Stimulated activated CD4-positive, alpha-beta T cell treated with anti-CD3 and anti-CD28 coated beads, TNF-alpha, amount 100 ng/mL, for 4 hours (primary cell): ENCODE data around the gene KATNA1.
"Not testable (repeated sequence)": the region's sequence is repeated elsewhere in the genome, so short reads cannot be mapped to it uniquely, and the experiment has no call there.

Experiments used
- DNase-seq, 3 experiments: peaks; one replicate each; pipeline ENCODE4 v3.0.0-alpha.2; 2020; ENCODE audit warnings: low read depth in 3 of 3

KATNA1 gene

DNA sequence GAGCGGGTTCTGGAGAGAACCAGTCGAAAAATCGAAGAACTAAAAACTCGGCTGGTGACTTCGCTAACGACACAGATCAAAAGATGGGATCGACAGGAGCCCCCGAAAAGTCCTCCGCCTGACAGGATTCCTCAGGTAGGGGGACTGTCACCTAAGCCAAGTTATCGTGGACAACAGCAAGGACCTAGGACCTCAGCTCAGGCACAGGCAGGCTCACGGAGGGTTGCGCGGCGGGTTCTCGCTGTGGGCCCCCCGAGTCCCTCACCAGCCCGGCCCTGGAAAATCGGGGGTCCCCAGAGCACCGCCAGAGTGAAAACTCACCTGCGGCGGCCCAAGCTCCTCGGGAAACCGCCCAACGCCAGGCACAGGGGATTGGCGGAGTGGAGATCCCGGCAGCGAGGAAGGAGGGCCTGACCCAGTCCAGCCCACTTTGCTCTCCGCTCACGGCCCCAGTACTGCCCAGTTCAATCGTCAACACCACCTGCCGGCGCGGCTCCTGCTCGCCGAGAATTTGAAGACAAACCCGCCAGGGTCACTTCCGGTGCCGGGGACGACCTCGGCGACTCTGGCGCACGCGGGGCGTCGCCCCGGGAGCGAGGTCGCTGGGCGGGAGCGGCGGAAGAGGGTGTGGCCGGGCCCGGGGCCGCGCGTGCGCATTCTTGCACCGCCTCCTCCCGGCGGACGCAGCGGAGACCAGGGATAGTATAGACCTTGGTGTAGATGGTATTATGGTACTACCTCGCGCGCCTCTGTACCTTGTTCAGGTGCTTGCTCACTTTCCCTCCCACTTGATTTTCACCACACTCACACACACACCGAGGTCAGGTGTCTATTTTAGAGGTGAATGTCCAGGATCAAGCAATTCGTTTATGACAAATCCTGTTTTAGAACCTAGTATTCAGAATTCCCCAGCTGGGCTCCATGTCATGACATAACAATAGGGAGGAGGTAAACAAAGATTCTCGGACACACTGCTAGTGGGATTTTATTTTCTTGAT lies at the start of gene KATNA1:
KATNA1 (minus strand) TSS at position 567 of the 998 bp plus-strand sequence. CDS start 10,167 bp downstream, outside the sequence.
- DNase-seq: peak; percentile 76 to 77 (median 76)

DNA sequence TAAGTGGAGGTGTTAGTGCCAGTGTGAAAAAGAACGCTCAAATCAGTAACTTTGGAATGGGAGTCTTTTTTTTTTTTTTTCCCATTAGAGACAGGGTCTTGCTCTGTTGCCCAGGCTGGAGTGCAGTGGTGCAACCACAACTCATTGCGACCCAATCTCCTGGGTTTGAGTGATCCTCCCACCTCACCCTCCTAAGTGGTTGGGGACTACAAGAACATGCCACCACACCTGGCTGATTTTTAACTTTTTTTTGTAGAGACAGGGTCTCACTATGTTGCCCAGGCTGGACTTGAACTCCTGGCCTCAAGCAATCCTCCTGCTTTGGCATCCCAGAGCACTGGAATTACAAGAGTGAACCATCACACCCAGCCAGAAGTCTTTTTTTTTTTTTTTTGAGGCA lies 49.7 kb upstream of the KATNA1 start:
- DNase-seq: no peak

DNA sequence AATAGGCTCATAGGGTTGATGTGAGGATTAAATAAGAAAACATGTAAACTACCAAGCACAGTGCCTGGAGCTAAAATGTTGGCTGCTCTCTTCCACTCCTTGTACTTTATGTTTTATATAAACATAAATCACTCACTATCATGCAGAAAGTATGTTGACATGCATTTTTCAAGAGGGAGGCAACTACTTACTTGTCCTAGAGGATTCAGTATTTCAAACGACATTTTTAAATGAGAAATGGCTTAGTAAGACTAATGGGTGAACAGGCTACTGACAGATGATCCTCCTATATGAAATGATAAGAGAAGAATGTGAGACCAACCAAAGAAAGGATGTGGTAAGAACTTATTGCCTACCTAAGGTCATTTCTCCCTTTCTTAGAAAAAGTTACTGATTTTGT lies 48.4 kb upstream of the KATNA1 start:
- DNase-seq: no peak

DNA sequence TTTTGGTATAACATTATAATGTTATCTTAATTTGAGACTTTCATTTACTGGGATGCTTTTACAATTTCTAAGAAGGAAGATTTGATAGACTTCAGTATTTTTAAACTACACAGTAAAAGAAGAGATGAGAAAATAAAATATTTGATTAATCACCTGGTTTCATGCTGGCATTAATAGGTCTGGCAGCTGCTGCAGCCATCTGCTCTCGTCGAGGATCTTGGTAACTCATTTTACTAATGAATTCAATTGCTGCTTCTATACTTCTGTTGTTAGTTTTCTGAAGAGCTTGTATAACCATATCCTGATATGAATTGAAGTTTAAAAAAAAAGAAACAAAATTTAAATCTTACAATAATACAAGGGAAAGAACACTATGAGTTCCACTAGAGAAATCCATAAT lies 46.4 kb upstream of the KATNA1 start:
- no peak for DNase-seq

DNA sequence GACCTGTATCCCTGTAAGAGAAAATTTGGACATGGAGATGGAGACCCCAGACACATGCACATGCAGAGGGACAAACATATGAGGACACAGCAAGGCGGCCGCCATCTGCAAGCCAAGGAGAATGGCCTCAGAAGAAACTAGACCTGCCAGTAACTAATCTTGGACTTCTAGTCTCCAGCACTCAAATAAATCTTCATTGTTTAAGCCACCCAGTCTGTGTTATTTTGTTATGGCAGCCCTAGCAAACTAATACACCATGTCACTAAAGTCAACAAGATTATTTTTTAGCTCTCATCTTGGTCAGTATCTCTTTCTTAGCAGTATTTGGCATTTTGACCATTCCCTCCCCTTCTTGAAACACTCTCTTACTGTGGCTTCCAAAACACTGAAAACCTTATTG lies 42.7 kb upstream of the KATNA1 start:
- no peak for DNase-seq

DNA sequence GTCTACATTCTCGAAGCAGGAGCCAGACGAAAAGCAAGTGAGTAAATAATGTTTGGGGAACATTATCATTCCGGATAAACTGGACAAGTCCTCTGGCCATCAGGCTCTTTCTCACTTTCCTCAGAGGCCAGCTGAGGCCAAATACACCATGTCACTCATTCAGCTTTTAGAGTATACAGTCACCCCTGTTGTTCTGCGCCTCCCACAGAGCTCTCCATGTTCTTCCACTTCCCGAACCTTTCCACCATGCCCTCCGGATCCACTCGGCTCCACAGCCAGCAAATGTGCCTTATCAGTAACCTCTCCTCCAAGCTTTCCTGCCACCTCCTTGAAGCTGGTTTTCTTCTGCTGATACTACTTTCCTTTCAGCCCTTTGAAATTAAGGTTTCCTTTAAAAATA lies 37.7 kb upstream of the KATNA1 start:
- no peak for DNase-seq

DNA sequence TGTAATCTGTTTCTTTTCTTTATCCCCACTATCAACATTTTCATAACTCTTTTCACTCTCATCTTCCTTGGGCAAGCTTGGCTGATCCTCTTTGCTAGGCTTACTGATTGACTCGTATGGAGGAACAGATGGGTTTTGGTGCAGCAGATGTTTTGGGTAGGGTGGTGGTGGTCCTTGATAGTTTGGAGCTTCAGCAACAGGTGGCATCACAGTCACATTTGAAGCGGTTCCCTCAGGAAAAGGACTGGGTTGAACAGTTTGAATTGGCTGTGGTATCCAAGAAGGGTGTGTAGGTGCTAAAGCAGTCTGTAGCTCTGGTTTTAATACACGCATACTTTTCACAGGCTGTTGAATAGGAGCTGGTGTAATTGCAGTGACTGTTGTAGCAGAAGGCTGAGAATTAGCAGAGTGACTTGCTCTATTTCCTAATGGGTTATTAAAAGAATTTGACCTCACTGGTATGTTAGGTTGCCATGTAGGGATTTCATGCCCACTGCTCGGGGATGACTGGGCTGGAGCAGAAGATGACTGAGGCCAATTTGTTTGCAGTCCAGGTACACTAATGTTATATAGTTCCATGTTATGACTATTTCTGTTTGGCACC lies 34.8 kb upstream of the KATNA1 start:
- DNase-seq: no peak

DNA sequence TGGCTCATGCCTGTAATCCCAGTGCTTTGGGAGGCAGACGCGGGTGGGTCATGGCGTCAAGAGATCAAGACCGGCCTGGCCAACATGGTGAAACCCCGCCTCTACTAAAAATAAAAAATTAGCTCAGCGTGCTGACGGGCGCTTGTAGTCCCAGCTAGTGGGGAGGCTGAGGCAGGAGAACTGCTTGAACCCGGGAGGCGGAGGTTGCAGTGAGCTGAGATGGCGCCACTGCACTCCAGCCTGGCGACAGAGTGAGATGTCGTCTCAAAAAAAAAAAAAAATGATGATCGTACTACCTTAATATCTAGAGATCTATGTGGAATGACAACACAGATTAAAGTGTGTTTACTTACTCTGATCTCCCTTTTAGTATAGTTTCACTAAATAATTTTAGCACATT lies 33.3 kb upstream of the KATNA1 start:
- not testable (repeated sequence) for DNase-seq

DNA sequence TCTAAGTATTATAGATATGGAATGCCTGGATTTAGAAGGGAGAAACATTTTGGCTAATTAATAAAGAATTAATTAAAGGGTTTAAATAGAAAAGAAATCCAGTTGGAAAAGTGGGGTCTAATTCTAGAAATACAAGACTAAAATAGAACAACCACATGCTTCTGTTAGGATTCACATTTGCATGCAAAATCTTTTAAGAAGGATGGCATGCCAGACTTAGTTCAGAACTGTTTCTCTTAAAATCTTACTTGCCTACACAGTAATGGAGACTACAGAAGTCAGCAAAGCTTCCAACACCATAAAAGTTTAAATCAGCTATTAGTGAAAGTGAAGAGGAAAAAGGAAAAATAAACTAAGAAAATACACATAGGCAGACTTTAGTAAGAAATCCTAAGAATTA lies 32.7 kb upstream of the KATNA1 start:
- no peak for DNase-seq

DNA sequence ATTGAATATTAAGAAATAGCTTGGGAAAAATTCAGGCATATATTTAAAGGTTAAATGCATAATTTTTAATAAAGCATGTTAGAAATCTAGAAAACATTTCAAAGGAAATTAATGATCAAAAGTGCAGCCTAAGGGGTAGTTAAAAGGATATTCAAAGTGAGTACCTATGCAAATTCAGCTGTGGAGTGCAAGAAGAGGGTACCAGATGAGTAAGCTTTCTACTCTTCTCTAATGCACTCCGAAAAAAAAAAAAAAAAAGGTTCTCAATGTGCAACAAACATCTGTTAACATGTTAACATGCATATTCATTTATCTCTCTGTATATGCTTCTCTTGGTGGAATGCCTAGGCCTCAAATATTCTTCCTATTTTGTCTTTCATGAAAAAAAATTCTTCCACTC lies 32.0 kb upstream of the KATNA1 start:
- DNase-seq: no peak

DNA sequence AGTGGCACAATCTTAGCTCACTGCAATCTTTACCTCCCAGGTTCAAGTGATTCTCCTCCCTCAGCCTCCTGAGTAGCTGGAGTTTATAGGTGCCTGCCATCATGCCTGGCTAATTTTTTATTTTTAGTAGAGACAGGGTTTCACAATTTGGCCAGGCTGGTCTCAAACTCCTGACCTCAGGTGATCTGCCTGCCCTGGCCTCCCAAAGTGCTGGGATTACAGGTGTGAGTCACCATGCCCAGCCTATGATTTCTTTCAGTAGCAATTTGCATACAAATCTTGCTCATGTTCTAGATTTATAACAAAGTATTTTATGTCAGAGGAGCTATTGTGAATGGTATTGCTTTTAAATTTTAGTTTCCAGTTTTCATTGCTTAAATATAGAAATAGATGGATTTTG lies 23.8 kb upstream of the KATNA1 start:
- not testable (repeated sequence) for DNase-seq

DNA sequence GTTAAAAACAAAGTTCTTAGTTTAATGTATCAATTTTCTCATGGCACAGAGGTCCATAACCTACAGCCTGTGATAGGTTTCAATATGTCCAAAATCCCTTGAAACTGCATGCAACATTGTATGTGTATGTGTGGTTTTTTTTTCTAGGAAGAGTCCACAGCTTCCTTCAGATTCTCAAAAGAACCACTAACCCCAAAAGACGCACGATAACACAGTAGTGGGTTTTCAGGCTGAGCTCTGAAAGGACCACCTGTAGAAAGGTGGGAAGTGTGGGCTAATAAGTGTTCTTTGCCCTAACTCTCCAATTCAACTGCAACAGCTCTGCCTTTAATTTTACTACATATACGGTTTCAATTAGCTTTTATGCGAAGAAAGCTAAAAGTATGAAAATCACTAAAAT lies 11.5 kb upstream of the KATNA1 start:
- DNase-seq: no peak

DNA sequence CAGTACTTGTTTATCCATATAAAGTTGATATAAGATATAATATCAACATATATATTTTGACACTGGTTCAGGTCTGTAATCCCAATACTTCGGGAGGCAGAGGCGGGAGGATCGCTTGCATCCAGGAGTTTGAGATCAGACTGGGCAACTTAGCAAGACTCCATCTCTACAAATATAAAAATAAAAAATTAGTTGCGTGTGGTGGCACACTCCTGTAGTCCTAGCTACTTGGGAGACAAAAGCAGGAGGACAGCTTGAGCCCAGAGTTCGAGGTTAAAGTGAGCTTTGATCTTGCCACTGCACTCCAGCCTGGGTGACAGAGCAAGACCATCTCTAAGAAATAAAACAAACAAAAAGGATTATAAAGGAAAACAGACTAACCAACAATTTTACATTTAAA lies 8.9 kb upstream of the KATNA1 start:
- no peak for DNase-seq

DNA sequence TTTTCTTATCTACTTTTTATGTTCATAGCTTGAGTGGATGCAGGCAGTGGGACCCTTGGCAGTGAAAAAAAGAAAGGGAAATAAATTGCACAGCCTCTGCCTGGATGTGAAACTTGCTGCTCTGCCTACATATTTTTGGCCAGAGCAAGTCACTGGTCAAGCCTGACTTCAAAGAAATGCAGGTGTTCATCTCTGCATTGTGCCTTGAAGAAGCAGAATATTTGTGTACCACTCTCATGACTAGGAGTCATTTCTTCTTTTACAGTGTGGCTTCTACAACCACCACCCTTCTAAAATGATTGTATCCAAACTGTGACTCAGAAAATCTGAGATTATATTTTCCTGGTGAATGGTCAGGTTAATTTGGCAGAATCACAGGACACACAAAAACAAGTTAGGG lies 2.5 kb upstream of the KATNA1 start:
- no peak for DNase-seq

DNA sequence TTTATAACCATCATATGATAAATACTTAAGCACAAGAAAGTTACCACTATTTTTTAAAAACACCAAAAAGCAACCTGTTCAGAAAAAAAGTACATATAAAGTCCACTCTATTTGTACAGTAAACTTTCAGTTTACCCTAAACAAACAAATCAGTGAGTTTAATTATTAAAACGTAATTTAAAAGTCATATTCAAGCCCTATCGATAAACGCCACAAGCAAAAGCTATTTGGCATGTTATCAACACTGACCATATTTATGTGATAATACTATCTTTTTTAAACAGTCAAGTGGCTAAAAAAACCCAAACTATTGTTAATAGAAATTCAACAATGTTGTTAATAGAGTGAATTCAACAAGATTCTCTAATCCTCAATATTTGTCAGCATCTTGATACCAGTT lies 1.9 kb downstream of the KATNA1 start:
- no peak for DNase-seq

DNA sequence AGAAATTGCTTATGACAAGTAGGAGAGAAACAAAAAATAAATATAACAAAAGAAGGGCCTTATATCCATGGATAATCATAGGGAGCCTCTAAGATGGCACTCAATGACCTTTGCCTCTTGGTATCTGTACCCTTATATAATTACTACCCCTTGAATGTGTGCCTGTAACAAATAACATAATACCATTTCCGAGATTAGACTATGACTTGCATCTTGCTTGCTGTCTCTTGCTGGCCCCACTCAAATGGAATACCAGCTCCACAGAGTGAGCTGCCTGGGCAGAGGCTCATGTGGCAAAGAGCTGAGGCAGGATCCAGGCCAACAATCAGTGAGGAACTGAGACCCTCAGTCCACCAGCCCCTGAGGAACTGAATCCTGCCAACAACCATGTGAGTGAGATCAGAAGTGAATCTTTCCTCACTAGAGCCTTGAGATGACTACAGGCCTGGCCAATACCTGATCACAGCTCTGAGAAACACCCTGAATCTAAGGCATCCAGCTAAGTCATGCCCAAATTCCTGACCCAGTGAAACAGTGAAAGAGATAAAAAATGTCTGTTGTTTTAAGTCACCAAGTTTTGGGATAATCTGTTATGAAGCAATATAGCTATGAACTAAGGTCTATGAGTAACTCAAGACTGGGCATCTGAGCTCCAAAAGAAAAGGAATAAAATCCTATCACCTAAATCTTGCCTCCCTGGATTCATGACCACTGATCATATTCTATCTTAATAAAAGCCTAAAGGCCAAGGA lies 5.5 kb downstream of the KATNA1 start:
- no peak for DNase-seq

DNA sequence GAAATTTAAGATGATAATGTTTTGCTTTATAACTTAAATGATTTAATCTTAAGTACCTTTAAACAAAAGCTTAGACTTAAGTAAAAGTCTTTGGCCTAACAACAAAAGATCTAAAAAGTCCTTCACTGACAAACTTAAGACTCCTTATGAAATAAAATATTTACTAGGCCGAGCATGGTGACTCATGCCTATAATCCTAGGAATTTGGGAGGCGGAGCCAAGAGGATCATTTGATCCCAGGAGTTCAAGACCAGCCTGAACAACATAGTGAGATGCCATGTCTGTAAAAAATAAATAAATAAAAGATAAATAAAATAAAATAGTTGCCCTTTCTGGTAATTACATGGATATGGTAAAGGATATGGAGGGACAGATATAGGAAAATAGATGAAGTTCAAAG lies 12.4 kb downstream of the KATNA1 start:
- DNase-seq: no peak

DNA sequence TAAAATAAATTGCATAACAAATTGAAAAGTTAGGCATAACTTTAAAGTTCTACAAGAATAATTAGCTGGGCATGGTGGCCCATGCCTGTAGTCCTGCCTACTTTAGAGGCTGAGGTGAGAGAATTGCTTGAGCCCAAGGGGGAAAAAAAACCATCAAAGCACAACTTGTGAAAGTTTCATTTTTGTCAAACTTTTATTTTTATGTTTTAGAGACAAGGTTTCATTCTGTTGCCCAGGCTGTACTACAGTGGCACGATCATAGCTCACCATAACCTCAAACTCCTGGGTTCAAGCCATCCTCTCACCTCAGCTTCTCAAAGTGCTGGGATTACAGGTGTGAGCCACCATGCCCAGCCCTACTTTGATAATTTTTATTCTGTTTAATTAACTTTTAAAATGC lies 14.2 kb downstream of the KATNA1 start:
- no peak for DNase-seq

DNA sequence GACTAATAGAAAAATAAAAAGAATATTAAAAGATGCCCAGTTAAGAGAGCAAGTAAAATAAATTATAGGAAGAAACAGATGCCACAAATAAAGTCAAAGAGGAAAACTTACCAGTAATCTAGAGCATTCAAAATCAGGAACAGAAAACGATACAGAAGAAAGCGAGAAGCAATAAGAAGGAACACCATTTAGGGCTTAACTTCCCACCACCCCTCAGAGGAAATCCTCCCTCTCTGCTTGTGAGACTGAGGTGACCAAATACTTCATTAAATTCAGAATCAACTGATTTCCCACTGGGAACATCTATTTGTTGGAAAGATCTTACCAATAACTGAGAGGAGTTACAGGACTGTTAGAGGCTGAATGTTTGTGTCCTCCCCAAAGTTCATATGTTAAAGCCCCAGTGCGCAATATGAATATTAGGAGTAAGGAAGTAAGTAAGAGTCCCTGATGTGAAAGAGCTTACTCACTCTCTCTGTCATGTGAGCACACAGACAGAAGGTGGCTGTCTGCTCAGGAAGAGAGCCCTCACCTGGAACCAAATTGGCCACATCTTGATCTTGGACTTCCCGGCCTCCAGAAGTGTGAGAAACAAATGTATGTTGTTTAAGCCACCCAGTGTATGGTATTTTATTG lies 19.5 kb downstream of the KATNA1 start:
- DNase-seq: no peak

DNA sequence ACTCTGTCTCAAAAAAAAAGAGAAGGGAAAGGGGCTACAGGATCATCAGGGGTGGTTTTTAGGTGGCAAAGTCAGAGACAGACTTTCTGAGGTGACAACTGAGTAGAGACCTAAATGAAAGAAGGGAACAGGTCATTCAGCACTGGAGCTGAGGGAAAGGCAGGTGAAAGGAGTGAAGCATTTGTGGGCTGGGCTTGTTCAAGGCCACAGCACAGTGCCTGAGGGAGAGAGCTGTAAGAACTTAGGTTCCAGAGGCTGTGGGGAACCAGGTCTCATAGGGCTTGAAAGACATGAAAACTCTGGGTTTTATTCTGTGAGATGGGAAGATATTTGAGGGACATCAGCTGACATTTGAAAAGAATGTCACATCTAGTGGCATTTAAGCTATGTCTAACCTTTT lies 20.8 kb downstream of the KATNA1 start:
- DNase-seq: no peak

DNA sequence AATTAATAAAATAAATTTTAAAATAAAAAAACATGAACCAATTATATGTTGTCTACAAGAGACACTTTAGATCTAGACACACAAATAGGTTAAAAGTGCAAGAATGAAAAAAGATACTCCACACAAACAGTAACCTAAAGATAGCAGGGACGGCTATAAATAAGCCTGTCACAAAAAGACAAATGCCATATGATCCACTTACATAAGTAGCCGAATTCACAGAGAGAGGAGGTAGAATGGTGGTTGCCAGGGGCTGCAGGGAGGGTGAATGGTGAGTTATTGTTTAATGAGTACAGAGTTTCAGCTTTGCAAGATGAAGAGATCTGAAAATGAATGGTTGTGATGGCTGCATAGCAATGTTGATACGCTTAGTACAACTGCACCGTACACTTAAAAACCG lies 32.7 kb downstream of the KATNA1 start:
- no peak for DNase-seq

DNA sequence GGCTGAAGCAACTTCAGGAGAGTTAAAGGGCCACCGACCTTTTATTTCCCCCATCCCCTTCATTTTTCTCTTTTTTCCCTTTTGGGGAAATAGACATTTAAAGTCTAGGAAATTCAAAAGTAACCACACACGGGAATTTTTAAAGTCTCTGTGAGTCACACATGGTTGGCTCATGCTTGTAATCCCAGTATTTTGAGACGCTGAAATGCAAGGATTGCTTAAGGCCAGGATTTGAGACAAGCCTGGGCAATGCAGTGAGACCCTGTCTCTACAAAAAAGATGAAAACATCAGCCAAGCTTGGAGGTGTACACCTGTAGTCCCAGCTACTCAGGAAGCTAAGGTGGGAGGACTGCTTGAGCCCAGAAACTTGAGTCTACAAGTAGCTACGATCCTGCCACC lies 34.2 kb downstream of the KATNA1 start:
- no peak for DNase-seq
